Measurements from ENCODE around the gene TCP11L1.
"Not testable (repeated sequence)": the region's sequence is repeated elsewhere in the genome, so short reads cannot be mapped to it uniquely, and the experiment has no call there.

TCP11L1 gene

GRCh38 chr11:33027846-33028536, 11.4 kb upstream of the TCP11L1 start:
- Histone ChIP-seq H3K27me3 (replicated peaks in 2 of 5; ENCODE audit: control insufficient read depth in 4 of 5, insufficient read depth in 5 of 5, low read length in 4 of 5) (no peaks in the 10 kb centered on the region), H3K4me3 (ENCODE audit: control insufficient read depth in 1 of 7, extremely low read depth in 1 of 7, insufficient read depth in 4 of 7, low read depth in 2 of 7, low read length in 6 of 7) (no peak overlapping the region), H3K36me3 (ENCODE audit: control insufficient read depth in 4 of 4, insufficient read depth in 4 of 4, low read length in 3 of 4) (peaks cover 0 to 5% (median 0%) of the 10 kb centered on the region in 4 experiments), H3K9me3 (ENCODE audit: control extremely low read depth in 1 of 5, control insufficient read depth in 4 of 5, insufficient read depth in 2 of 5, low read depth in 1 of 5, low read length in 4 of 5) (no peaks in the 10 kb centered on the region), H3K27ac (ENCODE audit: insufficient read depth in 1 of 2, low read depth in 1 of 2, low read length in 2 of 2, poor library complexity in 1 of 2, severe bottlenecking in 2 of 2) (no peak overlapping the region), H3K4me1 (ENCODE audit: control extremely low read depth in 1 of 4, control insufficient read depth in 4 of 4, insufficient read depth in 4 of 4, low read length in 3 of 4) (peaks cover 0 to 10% (median 0%) of the 10 kb centered on the region in 4 experiments)
- DNase-seq = no peak
- WGBS (ENCODE audit: insufficient coverage) = no CpG with 5 or more reads among the region's 4 CpGs
- ChIA-PET POLR2A (no interaction called here), CTCF (no interaction called here)

- WGBS (ENCODE audit: insufficient coverage) = no CpG with 5 or more reads among the region's 2 CpGs
- H3K4me1 ChIP-seq (ENCODE audit: control extremely low read depth in 1 of 4, control insufficient read depth in 4 of 4, insufficient read depth in 4 of 4, low read length in 3 of 4) = peaks cover 0 to 8% (median 0%) of the 10 kb centered on the region in 4 experiments
- H3K27me3 ChIP-seq (replicated peaks in 2 of 5; ENCODE audit: control insufficient read depth in 4 of 5, insufficient read depth in 5 of 5, low read length in 4 of 5) = no peaks in the 10 kb centered on the region
- POLR2A ChIA-PET = no interaction called here
- no peak overlapping the region for H3K27ac ChIP-seq (ENCODE audit: insufficient read depth in 1 of 2, low read depth in 1 of 2, low read length in 2 of 2, poor library complexity in 1 of 2, severe bottlenecking in 2 of 2)
- DNase-seq = no peak
- H3K9me3 ChIP-seq (ENCODE audit: control extremely low read depth in 1 of 5, control insufficient read depth in 4 of 5, insufficient read depth in 2 of 5, low read depth in 1 of 5, low read length in 4 of 5) = no peaks in the 10 kb centered on the region
- H3K4me3 ChIP-seq (ENCODE audit: control insufficient read depth in 1 of 7, extremely low read depth in 1 of 7, insufficient read depth in 4 of 7, low read depth in 2 of 7, low read length in 6 of 7) = no peak overlapping the region
- CTCF ChIA-PET = no interaction called here
- H3K36me3 ChIP-seq (ENCODE audit: control insufficient read depth in 4 of 4, insufficient read depth in 4 of 4, low read length in 3 of 4) = peaks cover 0 to 5% (median 0%) of the 10 kb centered on the region in 4 experiments
Observed at GRCh38 chr11:33028537-33028914, 10.8 kb upstream of the TCP11L1 start.

GRCh38 chr11:33029218-33029617, 10.2 kb upstream of the TCP11L1 start:
- WGBS (ENCODE audit: insufficient coverage) = 96% methylated on average over 5 of the region's 6 CpGs
- H3K9me3 ChIP-seq (ENCODE audit: control extremely low read depth in 1 of 5, control insufficient read depth in 4 of 5, insufficient read depth in 2 of 5, low read depth in 1 of 5, low read length in 4 of 5); H3K36me3 ChIP-seq (ENCODE audit: control insufficient read depth in 4 of 4, insufficient read depth in 4 of 4, low read length in 3 of 4); H3K4me1 ChIP-seq (ENCODE audit: control extremely low read depth in 1 of 4, control insufficient read depth in 4 of 4, insufficient read depth in 4 of 4, low read length in 3 of 4); DNase-seq; POLR2A ChIA-PET; H3K27ac ChIP-seq (ENCODE audit: insufficient read depth in 1 of 2, low read depth in 1 of 2, low read length in 2 of 2, poor library complexity in 1 of 2, severe bottlenecking in 2 of 2); H3K4me3 ChIP-seq (ENCODE audit: control insufficient read depth in 1 of 7, extremely low read depth in 1 of 7, insufficient read depth in 4 of 7, low read depth in 2 of 7, low read length in 6 of 7); H3K27me3 ChIP-seq (replicated peaks in 2 of 5; ENCODE audit: control insufficient read depth in 4 of 5, insufficient read depth in 5 of 5, low read length in 4 of 5): not testable (repeated sequence)
- CTCF ChIA-PET = interaction anchor here (0.8 kb wide), 1 partner anchor 37 kb away, joined by 3 read pairs; no protein-coding TSS in a partner anchor

GRCh38 chr11:33033493-33033892, 5.9 kb upstream of the TCP11L1 start:
- Histone ChIP-seq H3K27ac (ENCODE audit: insufficient read depth in 1 of 2, low read depth in 1 of 2, low read length in 2 of 2, poor library complexity in 1 of 2, severe bottlenecking in 2 of 2) (no peak overlapping the region), H3K4me1 (ENCODE audit: control extremely low read depth in 1 of 4, control insufficient read depth in 4 of 4, insufficient read depth in 4 of 4, low read length in 3 of 4) (peaks cover 0 to 11% (median 3%) of the 10 kb centered on the region in 4 experiments), H3K36me3 (ENCODE audit: control insufficient read depth in 4 of 4, insufficient read depth in 4 of 4, low read length in 3 of 4) (no peaks in the 10 kb centered on the region), H3K27me3 (replicated peaks in 2 of 5; ENCODE audit: control insufficient read depth in 4 of 5, insufficient read depth in 5 of 5, low read length in 4 of 5) (no peaks in the 10 kb centered on the region), H3K9me3 (ENCODE audit: control extremely low read depth in 1 of 5, control insufficient read depth in 4 of 5, insufficient read depth in 2 of 5, low read depth in 1 of 5, low read length in 4 of 5) (no peaks in the 10 kb centered on the region), H3K4me3 (ENCODE audit: control insufficient read depth in 1 of 7, extremely low read depth in 1 of 7, insufficient read depth in 4 of 7, low read depth in 2 of 7, low read length in 6 of 7) (no peak overlapping the region)
- no peak for DNase-seq
- ChIA-PET CTCF (interaction anchor here (0.9 to 1.1 kb wide), 2 partner anchors 10 to 32 kb away, joined by 3 to 6 read pairs; no protein-coding TSS in a partner anchor), POLR2A (no interaction called here)
- WGBS (ENCODE audit: insufficient coverage) = no CpG with 5 or more reads among the region's 4 CpGs

GRCh38 chr11:33035011-33035410, 4.4 kb upstream of the TCP11L1 start:
- Histone ChIP-seq H3K4me3 (ENCODE audit: control insufficient read depth in 1 of 7, extremely low read depth in 1 of 7, insufficient read depth in 4 of 7, low read depth in 2 of 7, low read length in 6 of 7) (no peak overlapping the region), H3K36me3 (ENCODE audit: control insufficient read depth in 4 of 4, insufficient read depth in 4 of 4, low read length in 3 of 4) (no peaks in the 10 kb centered on the region), H3K27ac (ENCODE audit: insufficient read depth in 1 of 2, low read depth in 1 of 2, low read length in 2 of 2, poor library complexity in 1 of 2, severe bottlenecking in 2 of 2) (no peak overlapping the region), H3K27me3 (replicated peaks in 2 of 5; ENCODE audit: control insufficient read depth in 4 of 5, insufficient read depth in 5 of 5, low read length in 4 of 5) (no peaks in the 10 kb centered on the region), H3K4me1 (ENCODE audit: control extremely low read depth in 1 of 4, control insufficient read depth in 4 of 4, insufficient read depth in 4 of 4, low read length in 3 of 4) (peaks cover 0 to 12% (median 5%) of the 10 kb centered on the region in 4 experiments), H3K9me3 (ENCODE audit: control extremely low read depth in 1 of 5, control insufficient read depth in 4 of 5, insufficient read depth in 2 of 5, low read depth in 1 of 5, low read length in 4 of 5) (no peaks in the 10 kb centered on the region)
- WGBS (ENCODE audit: insufficient coverage) = no CpG with 5 or more reads among the region's 1 CpG
- DNase-seq = no peak
- ChIA-PET POLR2A (no interaction called here), CTCF (interaction anchor here (1.0 kb wide), 1 partner anchor 9 kb away, joined by 3 read pairs; no protein-coding TSS in a partner anchor)

- WGBS (ENCODE audit: insufficient coverage) = 8% methylated on average over 19 of the region's 30 CpGs
- H3K9me3 ChIP-seq (ENCODE audit: control extremely low read depth in 1 of 5, control insufficient read depth in 4 of 5, insufficient read depth in 2 of 5, low read depth in 1 of 5, low read length in 4 of 5) = peaks cover 0 to under 1% (median 0%) of the 10 kb centered on the region in 5 experiments
- CTCF ChIA-PET = interaction anchor here (0.6 to 2.0 kb wide), 6 partner anchors 23 to 703 kb away, joined by 4 to 11 read pairs (median 4); partner anchors contain the start of gene DEPDC7
Observed at GRCh38 chr11:33040033-33040861, 875 bp downstream of the TCP11L1 start.

More at GRCh38 chr11:33040033-33040861, 875 bp downstream of the TCP11L1 start:
- H3K27me3 ChIP-seq (replicated peaks in 2 of 5; ENCODE audit: control insufficient read depth in 4 of 5, insufficient read depth in 5 of 5, low read length in 4 of 5) = no peaks in the 10 kb centered on the region
- H3K36me3 ChIP-seq (ENCODE audit: control insufficient read depth in 4 of 4, insufficient read depth in 4 of 4, low read length in 3 of 4) = peaks cover 2 to 15% (median 10%) of the 10 kb centered on the region in 4 experiments
- H3K4me1 ChIP-seq (ENCODE audit: control extremely low read depth in 1 of 4, control insufficient read depth in 4 of 4, insufficient read depth in 4 of 4, low read length in 3 of 4) = peaks cover 0 to 24% (median 16%) of the 10 kb centered on the region in 4 experiments
- DNase-seq = peak in 2 of 3 donors; percentile 50 to 51
- H3K27ac ChIP-seq (ENCODE audit: insufficient read depth in 1 of 2, low read depth in 1 of 2, low read length in 2 of 2, poor library complexity in 1 of 2, severe bottlenecking in 2 of 2) = peak overlapping the region in 1 of 2 experiments; percentile 85
- H3K4me3 ChIP-seq (ENCODE audit: control insufficient read depth in 1 of 7, extremely low read depth in 1 of 7, insufficient read depth in 4 of 7, low read depth in 2 of 7, low read length in 6 of 7) = peak overlapping the region; percentile 90 to 98 (median 95)
- POLR2A ChIA-PET = interaction anchor here (0.7 to 1.1 kb wide), 2 partner anchors 11 to 16 kb away, joined by 3 to 6 read pairs; no protein-coding TSS in a partner anchor
